Hepatocyte (in vitro differentiated cells): ENCODE data around the gene ESYT3.

Source experiments
- CTCF ChIP-seq: fragments of 200-600 bp; sonication (generic); IDR thresholded peaks from 2 replicates; pipeline ENCODE4 v1.5.1; 2016; ENCODE audit warnings: antibody characterized with exemption, mild to moderate bottlenecking; ENCODE audit not compliant: poor library complexity
- EZH2 ChIP-seq: fragments of 200-600 bp; sonication (generic); IDR thresholded peaks from 2 replicates; pipeline ENCODE4 v1.6.1; 2016; ENCODE audit warnings: antibody characterized with exemption, mild to moderate bottlenecking, borderline replicate concordance
- EZH2phosphoT487 ChIP-seq: fragments of 200-600 bp; sonication (generic); IDR thresholded peaks from one replicate; pipeline ENCODE4 v1.6.1; 2018; ENCODE audit warnings: antibody characterized with exemption, mild to moderate bottlenecking, low read depth, moderate library complexity; ENCODE audit not compliant: unreplicated experiment, severe bottlenecking

GRCh38 chr3:138461246-138461645 lies 26.8 kb downstream of the ESYT3 start:
- no peak for TF ChIP-seq CTCF
- TF ChIP-seq EZH2 = no peak
- no peak for TF ChIP-seq EZH2phosphoT487
